Esophagus muscularis mucosa (tissue), 4 donors: ENCODE results near the gene CCND3. TPM values are rescaled to one million over a fixed set of nuclear protein-coding genes. Genes with fewer than 3 reads are reported as not detected.

Experiments
- DNase-seq: peaks from one replicate; pipeline ENCODE4 v3.0.0-alpha.2; 2017; ENCODE audit errors: extremely low spot score
- H3K27ac ChIP-seq, 4 donors: fragments of 200-600 bp; sonication (generic); replicated peaks in 1 of 4; 1 replicate in 3 of 4; 2 replicates in 1 of 4; pipeline ENCODE4 v1.5.1; 2016 to 2019; ENCODE audit warnings: mild to moderate bottlenecking in 1 of 4
- H3K27me3 ChIP-seq, 4 donors: fragments of 200-600 bp; sonication (generic); one replicate each; pipeline versions ENCODE4 v1.5.1 to v1.6.0; 2016 to 2019
- H3K36me3 ChIP-seq, 4 donors: fragments of 200-600 bp; sonication (generic); one replicate each; pipeline ENCODE4 v1.5.1; 2016 to 2019
- H3K4me1 ChIP-seq, 4 donors: fragments of 200-600 bp; sonication (generic); one replicate each; pipeline ENCODE4 v1.5.1; 2016 to 2019
- H3K4me3 ChIP-seq, 4 donors: fragments of 200-600 bp; sonication (generic); 1 replicate in 2 of 4; 2 replicates in 2 of 4; pipeline ENCODE4 v1.5.1; 2016 to 2019; ENCODE audit warnings: mild to moderate bottlenecking in 4 of 4, moderate library complexity in 1 of 4
- H3K9me3 ChIP-seq, 4 donors: fragments of 200-600 bp; sonication (generic); 1 replicate in 3 of 4; 2 replicates in 1 of 4; pipeline ENCODE4 v1.5.1; 2016 to 2019
- CTCF ChIP-seq, 3 experiments: fragments of 200-600 bp in 2 of 3; fragments of 450-650 bp in 1 of 3; sonication (generic) in 2 of 3; IDR thresholded peaks; one replicate each; pipeline ENCODE4 v1.5.1; 2017 to 2019; ENCODE audit warnings: antibody characterized with exemption in 3 of 3, mild to moderate bottlenecking in 2 of 3, moderate library complexity in 1 of 3
- EP300 ChIP-seq: sonication (generic); formaldehyde crosslinking; IDR thresholded peaks from one replicate; pipeline ENCODE4 v1.6.1; 2017; ENCODE audit warnings: antibody characterized with exemption
- POLR2A ChIP-seq: fragments of 450-650 bp; IDR thresholded peaks from one replicate; pipeline ENCODE4 v1.6.1; 2017; ENCODE audit warnings: antibody characterized with exemption, moderate library complexity, mild to moderate bottlenecking, low read depth
- POLR2AphosphoS5 ChIP-seq, 2 donors: sonication (generic); formaldehyde crosslinking; IDR thresholded peaks; one replicate each; pipeline ENCODE4 v1.6.1; 2017; ENCODE audit warnings: antibody characterized with exemption in 2 of 2
- WGBS: methylation state at CpG from one replicate; pipeline ENCODE4 v1.1.5; 2018; 5-methylcytosine and 5-hydroxymethylcytosine counted together
- intact Hi-C: fragments of 100-400 bp; cut with DNase I; formaldehyde crosslinking; loops from one replicate; pipeline ENCODE4 v1.15.1; 2023
- total RNA-seq, 4 donors: library from RNA; depleted of rRNA; stranded (reverse); fragments of >200 nt; gene quantifications; one replicate each; pipeline versions ENCODE4 v1.1.0 to v1.2.1, GENCODE V29; 2016

Gene CCND3
- total RNA-seq, 4 donors from 2014 or later: 110 to 167 (median 133) TPM

GRCh38 chr6:41942067-41942851 lies 651 bp upstream of the CCND3 start:
- intact Hi-C loops: no loop called here
- Histone ChIP-seq H3K9me3 (no peaks in the 10 kb centered on the region), H3K27ac (peak overlapping the region; percentile 86 to 96 (median 92)), H3K4me1 (peaks cover 41 to 53% (median 45%) of the 10 kb centered on the region in 4 donors), H3K4me3 (peak overlapping the region; percentile 76 to 94 (median 89)), H3K36me3 (peaks cover 0 to 12% (median under 1%) of the 10 kb centered on the region in 4 donors), H3K27me3 (no peaks in the 10 kb centered on the region)
- DNase-seq: no peak
- 43% methylated on average over 17 of the region's 20 CpGs for WGBS
- no peak for TF ChIP-seq CTCF (IDR thresholded peaks at IDR 0.05)
- TF ChIP-seq EP300: no peak
- no peak for TF ChIP-seq POLR2AphosphoS5 (IDR thresholded peaks at IDR 0.05)
- TF ChIP-seq POLR2A: no peak

- H3K4me3 ChIP-seq: peak overlapping the region; percentile 76 to 94 (median 89)
- intact Hi-C loops: no loop called here
- WGBS: 0% methylated on average over 22 of the region's 38 CpGs
Observed at GRCh38 chr6:41940759-41941279, 789 bp downstream of the CCND3 start.

GRCh38 chr6:41939848-41940758 lies 1.5 kb downstream of the CCND3 start:
- H3K9me3 ChIP-seq: no peaks in the 10 kb centered on the region
- H3K27me3 ChIP-seq: no peaks in the 10 kb centered on the region
- peaks cover 57 to 68% (median 60%) of the 10 kb centered on the region in 4 donors for H3K4me1 ChIP-seq
- intact Hi-C loops: loop anchor here (10.0 kb wide), 1 partner anchor 95 kb away; no protein-coding TSS in a partner anchor
- H3K4me3 ChIP-seq: peak overlapping the region; percentile 76 to 94 (median 89)
- DNase-seq: no peak
- TF ChIP-seq POLR2A: no peak
- no peak for TF ChIP-seq EP300
- TF ChIP-seq POLR2AphosphoS5 (IDR thresholded peaks at IDR 0.05): no peak
- TF ChIP-seq CTCF (IDR thresholded peaks at IDR 0.05): no peak
- WGBS: 10% methylated on average over 27 of the region's 27 CpGs
- peaks cover 7 to 33% (median 21%) of the 10 kb centered on the region in 4 donors for H3K36me3 ChIP-seq
- H3K27ac ChIP-seq: peak overlapping the region; percentile 86 to 96 (median 92)

More at GRCh38 chr6:41940759-41941279, 789 bp downstream of the CCND3 start:
- TF ChIP-seq POLR2AphosphoS5 (IDR thresholded peaks at IDR 0.05) (peak in 1 of 2 donors; percentile 26), POLR2A (no peak)
- Histone ChIP-seq H3K27ac (peak overlapping the region; percentile 86 to 96 (median 92)), H3K36me3 (peaks cover under 1 to 26% (median 14%) of the 10 kb centered on the region in 4 donors), H3K9me3 (no peaks in the 10 kb centered on the region), H3K4me1 (peaks cover 54 to 67% (median 59%) of the 10 kb centered on the region in 4 donors), H3K27me3 (no peaks in the 10 kb centered on the region)
- no peak for DNase-seq

- intact Hi-C loops: loop anchor here (10.0 kb wide), 1 partner anchor 95 kb away; no protein-coding TSS in a partner anchor
- 66% methylated on average over 8 of the region's 11 CpGs for WGBS
- H3K9me3 ChIP-seq: no peaks in the 10 kb centered on the region
- peak; percentile 92 for DNase-seq
- H3K4me3 ChIP-seq: peak overlapping the region in 1 of 4 donors; percentile 76
- peaks cover 57 to 68% (median 60%) of the 10 kb centered on the region in 4 donors for H3K4me1 ChIP-seq
- no peaks in the 10 kb centered on the region for H3K27me3 ChIP-seq
- peaks cover 14 to 41% (median 29%) of the 10 kb centered on the region in 4 donors for H3K36me3 ChIP-seq
- no peak for TF ChIP-seq POLR2AphosphoS5 (IDR thresholded peaks at IDR 0.05)
- no peak for TF ChIP-seq POLR2A
- no peak for TF ChIP-seq EP300
- no peak for TF ChIP-seq CTCF (IDR thresholded peaks at IDR 0.05)
- H3K27ac ChIP-seq: peak overlapping the region; percentile 86 to 96 (median 92)
Observed at GRCh38 chr6:41939176-41939847, 2.3 kb downstream of the CCND3 start.
